Skeletal muscle satellite cell (primary cell): ENCODE results near the gene RPTOR.

ENCODE experiments used
- H3K27me3 ChIP-seq: 2 replicates; pipeline ENCODE4 v1.7.0; 2013; ENCODE audit warnings: low read length; ENCODE audit not compliant: control insufficient read depth, insufficient read depth
- H3K36me3 ChIP-seq: 2 replicates; pipeline ENCODE4 v1.7.0; 2013; ENCODE audit warnings: mild to moderate bottlenecking, control low read depth, low read length; ENCODE audit not compliant: insufficient read depth
- H3K4me1 ChIP-seq: 2 replicates; pipeline ENCODE4 v1.7.0; 2013; ENCODE audit warnings: low read length; ENCODE audit not compliant: control insufficient read depth, insufficient read depth
- H3K4me2 ChIP-seq: 2 replicates; pipeline ENCODE4 v1.7.0; 2013; ENCODE audit warnings: mild to moderate bottlenecking, low read length
- H3K4me3 ChIP-seq: 2 replicates; pipeline ENCODE4 v1.7.0; 2013; ENCODE audit warnings: low read length
- H3K9ac ChIP-seq: 2 replicates; pipeline ENCODE4 v1.7.0; 2013; ENCODE audit warnings: mild to moderate bottlenecking, low read depth, low read length, moderate library complexity
- H3K9me3 ChIP-seq: replicated peaks from 2 replicates; pipeline ENCODE4 v1.7.0; 2013; ENCODE audit warnings: mild to moderate bottlenecking, control low read depth, low read length

The RPTOR gene

DNA sequence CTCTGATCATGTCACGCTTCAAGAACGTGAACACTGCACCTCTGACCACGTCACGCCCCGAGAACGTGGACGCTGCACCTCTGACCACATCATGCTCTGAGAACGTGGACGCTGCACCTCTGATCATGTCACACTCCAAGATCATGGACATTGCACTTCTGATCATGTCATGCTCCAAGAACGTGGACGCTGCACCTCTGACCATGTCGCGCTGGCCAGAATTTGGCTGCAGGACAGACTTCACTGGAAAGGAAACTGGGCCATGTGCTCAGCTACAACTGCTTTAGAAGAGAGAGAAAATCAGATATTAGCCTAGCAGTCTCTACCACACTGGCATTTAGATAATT, 182.7 kb downstream of the RPTOR start:
- Histone ChIP-seq H3K9me3 (no peaks in the 10 kb centered on the region), H3K36me3 (no peaks in the 10 kb centered on the region), H3K4me1 (peaks cover 38% of the 10 kb centered on the region), H3K4me3 (no peak overlapping the region), H3K27me3 (no peaks in the 10 kb centered on the region), H3K4me2 (no peak overlapping the region), H3K9ac (no peak overlapping the region)

DNA sequence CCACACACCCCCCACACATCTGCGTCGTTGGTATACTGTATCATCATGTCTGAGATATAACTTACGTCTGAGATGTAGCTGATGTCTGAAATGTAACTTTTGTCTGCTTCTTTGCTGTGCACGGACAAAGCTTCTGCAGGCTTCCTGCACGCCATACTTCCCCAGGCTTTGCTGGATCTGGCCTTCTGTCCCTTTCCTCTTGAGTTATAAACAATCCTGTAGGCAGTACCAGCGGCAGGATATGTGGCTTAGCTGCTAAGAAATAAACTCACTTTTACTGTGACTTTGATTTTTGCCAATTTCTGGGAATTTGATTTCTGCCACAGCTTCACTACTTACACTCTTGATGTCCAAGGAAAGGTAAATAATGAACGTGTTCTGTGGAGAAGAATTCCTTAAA, 184.4 kb downstream of the RPTOR start:
- Histone ChIP-seq H3K27me3 (no peaks in the 10 kb centered on the region), H3K9me3 (no peaks in the 10 kb centered on the region), H3K4me2 (no peak overlapping the region), H3K4me3 (no peak overlapping the region), H3K36me3 (peaks cover 2% of the 10 kb centered on the region), H3K9ac (no peak overlapping the region), H3K4me1 (peaks cover 24% of the 10 kb centered on the region)

DNA sequence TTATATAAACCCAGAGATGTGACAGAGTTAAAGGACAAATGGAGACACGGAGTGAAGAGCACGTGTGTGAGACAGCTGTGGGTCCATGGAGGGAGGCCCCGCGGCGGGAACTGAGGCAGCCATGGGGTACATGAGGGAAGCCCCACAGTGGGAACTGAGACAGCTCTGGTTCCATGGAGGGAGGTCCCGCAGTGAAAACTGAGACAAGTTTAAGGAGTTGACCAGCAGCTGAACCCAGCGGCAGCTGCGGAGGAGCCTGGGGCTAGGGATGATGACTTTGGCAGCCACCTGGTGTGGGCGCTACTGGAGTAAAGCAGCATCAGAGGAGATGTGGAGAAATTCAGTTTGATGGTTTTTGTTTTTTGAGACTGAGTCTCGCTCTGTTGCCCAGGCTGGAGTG, 185.1 kb downstream of the RPTOR start:
- Histone ChIP-seq H3K36me3 (peaks cover 5% of the 10 kb centered on the region), H3K4me3 (no peak overlapping the region), H3K4me2 (no peak overlapping the region), H3K27me3 (no peaks in the 10 kb centered on the region), H3K4me1 (peaks cover 16% of the 10 kb centered on the region), H3K9ac (no peak overlapping the region), H3K9me3 (no peaks in the 10 kb centered on the region)

DNA sequence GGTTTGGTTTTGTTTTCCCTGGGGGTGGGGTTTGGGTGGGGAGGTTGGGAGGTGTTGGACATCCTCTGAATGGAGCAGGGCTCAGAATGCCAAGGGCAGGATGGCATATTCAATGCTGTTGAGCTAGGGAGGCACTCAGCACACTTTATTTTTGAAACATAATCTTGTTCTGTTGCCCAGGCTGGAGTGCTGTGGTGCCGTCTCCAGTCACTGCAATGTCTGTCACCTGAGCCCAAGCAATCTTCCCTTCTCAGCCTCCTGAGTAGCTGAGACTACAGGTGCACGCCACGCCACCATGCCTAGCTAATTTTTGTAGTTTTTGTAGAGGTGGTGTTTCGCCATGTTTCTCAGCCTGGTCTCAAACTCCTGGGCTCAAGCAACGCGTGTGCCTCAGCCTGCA, 186.1 kb downstream of the RPTOR start:
- Histone ChIP-seq H3K4me1 (peaks cover 6% of the 10 kb centered on the region), H3K9ac (no peak overlapping the region), H3K4me2 (no peak overlapping the region), H3K27me3 (no peaks in the 10 kb centered on the region), H3K9me3 (no peaks in the 10 kb centered on the region), H3K36me3 (peaks cover 5% of the 10 kb centered on the region), H3K4me3 (no peak overlapping the region)

DNA sequence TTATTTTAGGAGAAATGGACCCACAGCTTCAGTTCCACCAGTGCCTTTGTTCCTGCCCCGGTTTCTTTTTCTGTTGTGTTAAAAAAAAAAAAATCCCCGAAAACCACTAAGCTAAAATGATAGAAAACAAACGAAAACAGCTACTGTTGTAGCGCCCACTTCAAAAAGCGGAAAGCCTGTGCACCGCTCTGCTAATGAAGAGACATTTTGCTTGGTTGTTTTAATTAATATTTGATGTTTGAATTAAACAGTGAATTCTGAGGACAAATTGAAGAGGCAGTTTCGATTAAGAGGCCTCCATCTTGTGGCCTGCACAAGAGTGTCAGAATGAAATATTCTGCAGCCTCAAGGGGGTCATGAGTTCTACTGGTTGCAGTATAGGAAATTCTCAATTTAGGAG, 186.7 kb downstream of the RPTOR start:
- Histone ChIP-seq H3K9ac (no peak overlapping the region), H3K4me3 (no peak overlapping the region), H3K4me1 (peaks cover under 1% of the 10 kb centered on the region), H3K27me3 (no peaks in the 10 kb centered on the region), H3K4me2 (no peak overlapping the region), H3K36me3 (peaks cover 5% of the 10 kb centered on the region), H3K9me3 (no peaks in the 10 kb centered on the region)

DNA sequence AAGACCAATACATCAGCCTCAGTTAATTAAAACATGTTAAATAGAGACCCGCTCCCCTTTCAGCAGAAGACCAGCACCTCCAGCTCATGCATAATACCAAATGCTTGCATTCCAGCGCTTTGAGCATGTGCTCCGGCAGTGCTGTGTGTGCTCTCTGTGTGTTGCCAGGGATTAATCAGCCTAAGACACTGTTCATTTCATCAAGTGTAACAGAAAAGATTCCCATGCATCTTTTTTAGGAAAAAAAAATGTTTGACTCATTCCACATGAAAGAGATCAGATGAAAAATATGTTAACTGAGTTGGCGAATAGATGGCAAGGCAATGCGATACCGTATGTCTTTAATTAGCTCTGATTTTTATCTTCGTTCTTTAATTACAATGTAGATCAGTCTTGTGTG, 187.6 kb downstream of the RPTOR start:
- H3K9ac ChIP-seq, result no peak overlapping the region
- H3K4me2 ChIP-seq, result no peak overlapping the region
- H3K4me1 ChIP-seq, result no peaks in the 10 kb centered on the region
- no peaks in the 10 kb centered on the region for H3K9me3 ChIP-seq
- H3K27me3 ChIP-seq, result no peaks in the 10 kb centered on the region
- no peak overlapping the region for H3K4me3 ChIP-seq
- H3K36me3 ChIP-seq, result peaks cover 5% of the 10 kb centered on the region

DNA sequence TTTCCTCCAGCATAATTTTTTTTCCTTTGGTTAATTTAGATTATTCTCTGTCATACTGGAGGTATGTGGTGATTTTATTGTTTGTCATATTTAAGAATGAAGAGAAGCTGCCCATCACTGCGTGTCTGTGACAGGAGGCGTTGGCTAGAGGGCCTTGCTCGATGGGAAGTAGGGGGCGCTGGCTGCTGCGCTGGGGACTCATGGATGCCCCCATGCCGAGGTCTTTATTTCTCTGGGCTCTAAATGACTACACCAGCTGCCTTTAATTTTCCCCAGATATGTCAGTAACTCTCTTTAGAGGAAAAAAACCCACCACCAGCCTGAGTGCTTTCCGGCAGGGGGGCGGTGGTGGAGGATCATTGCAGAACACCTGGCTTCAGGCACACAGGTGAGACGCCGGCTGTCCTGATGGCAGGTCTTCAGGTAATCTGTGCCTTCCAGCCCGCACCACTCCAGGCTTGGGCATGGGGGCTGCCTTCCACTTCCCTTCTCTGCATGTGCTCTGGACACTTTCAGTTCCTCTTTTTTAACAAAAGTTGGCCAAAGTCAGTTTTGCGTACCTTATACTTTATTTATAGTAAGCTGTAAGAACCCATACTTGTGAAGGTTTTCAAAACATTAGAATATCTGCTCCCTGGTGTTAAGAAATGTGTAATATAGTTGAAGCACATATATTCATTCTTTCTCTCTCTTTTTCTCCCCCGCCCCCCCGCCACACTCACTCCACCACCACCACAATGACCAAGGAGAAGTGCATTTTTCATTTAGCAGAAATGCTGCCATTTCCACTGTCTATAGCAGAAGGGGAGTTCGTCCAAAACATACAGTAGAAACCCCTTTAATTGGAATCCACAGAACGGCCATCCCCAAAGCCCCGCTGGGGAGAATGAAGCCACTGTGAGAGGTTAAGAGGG, 192.7 kb downstream of the RPTOR start:
- Histone ChIP-seq H3K9ac (no peak overlapping the region), H3K9me3 (no peaks in the 10 kb centered on the region), H3K27me3 (no peaks in the 10 kb centered on the region), H3K4me3 (no peak overlapping the region), H3K4me2 (no peak overlapping the region), H3K36me3 (peaks cover 5% of the 10 kb centered on the region), H3K4me1 (no peaks in the 10 kb centered on the region)

DNA sequence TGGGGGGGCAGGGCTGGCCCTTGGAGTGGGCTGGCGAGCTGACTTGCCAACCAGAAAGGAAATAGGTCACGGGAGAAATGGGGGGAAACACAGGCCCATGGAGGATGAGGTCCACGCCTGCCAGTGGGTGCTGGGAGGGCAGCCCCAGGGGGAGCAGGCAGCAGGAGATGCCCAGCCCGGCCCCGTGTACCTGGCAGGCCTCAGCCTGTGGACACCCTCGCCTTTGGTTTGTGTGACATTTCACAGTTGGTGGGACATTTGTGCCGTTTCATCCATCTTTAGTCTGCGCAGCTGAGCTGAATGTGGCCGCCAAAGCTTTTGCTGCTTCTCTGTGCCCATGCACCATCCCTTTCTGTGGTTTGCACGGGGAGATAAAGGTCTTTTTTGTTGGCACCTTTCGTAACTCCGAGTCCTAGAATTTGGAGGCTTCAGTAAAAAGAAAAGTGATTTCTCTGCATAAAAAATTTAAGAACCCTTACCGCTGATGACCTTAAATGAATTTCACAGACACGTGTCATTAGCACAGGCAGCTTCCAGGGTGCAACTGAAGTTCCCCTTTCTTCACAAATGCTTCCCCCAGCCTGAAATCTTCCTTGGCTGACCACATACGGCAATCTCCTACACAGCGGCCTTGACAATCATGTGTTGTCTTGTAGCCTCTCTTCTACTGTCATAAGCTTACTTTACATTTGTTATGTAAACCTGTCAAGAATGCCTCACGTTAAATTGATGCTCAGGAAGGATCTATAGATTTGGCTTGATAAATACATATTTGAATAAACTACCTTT, 193.6 kb downstream of the RPTOR start:
- no peaks in the 10 kb centered on the region for H3K9me3 ChIP-seq
- peaks cover 5% of the 10 kb centered on the region for H3K36me3 ChIP-seq
- no peaks in the 10 kb centered on the region for H3K27me3 ChIP-seq
- H3K4me2 ChIP-seq, result no peak overlapping the region
- H3K4me3 ChIP-seq, result no peak overlapping the region
- no peaks in the 10 kb centered on the region for H3K4me1 ChIP-seq
- H3K9ac ChIP-seq, result no peak overlapping the region

DNA sequence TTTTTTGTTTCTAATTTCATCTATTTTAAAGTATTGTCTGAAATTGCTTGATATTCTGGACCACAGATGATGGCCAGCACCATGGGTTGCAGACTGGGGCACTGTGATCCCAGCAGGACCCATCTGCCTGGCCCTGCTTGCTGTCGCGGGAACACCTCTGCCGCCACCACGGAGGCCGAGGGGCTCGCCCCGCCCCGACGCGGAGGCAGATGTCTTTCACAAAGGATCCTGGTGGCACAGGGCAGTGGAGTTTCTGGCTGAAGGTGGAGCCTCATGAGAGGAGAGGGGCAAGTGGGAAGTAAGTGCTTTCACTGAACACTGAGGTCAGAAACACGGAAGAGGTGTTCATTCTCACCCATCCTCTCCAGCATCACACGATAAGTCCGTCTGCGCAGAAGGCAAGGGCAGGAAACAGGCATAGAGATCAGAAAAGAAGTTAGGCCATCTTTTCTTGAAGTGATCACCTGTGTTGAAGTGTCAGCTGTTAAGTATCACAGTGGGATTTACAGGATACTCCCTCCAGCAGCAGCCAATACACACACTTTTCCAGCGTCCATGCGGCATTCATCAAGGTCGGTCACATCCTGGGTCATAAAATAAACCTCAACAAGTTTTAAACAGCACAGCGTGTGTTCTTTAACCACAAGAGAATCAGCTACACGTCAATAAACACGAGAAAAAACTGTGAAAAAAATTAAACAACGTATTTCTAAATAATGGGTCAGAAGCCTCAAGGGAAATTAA, 194.5 kb downstream of the RPTOR start:
- H3K27me3 ChIP-seq, result no peaks in the 10 kb centered on the region
- peaks cover 1% of the 10 kb centered on the region for H3K36me3 ChIP-seq
- H3K4me1 ChIP-seq, result no peaks in the 10 kb centered on the region
- no peak overlapping the region for H3K4me3 ChIP-seq
- no peak overlapping the region for H3K9ac ChIP-seq
- no peak overlapping the region for H3K4me2 ChIP-seq
- no peaks in the 10 kb centered on the region for H3K9me3 ChIP-seq

DNA sequence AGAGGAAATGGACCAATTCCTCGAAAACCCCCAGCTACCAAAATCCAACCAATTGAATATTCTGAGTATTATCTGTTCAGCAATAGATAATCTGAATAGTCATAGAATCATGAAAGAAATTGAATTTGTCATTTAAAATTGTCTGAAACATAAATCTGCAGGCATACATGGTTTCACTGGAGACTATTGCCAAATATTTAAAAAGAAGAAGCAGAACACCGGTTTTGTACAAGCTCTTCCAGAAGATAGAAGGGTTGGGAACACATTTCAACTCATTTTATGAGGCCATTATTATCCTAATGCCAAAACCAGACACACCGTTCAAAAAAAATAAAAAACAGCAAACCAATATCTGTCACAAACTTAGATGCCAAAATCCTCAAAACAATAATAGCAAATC, 195.5 kb downstream of the RPTOR start:
- no peak overlapping the region for H3K4me3 ChIP-seq
- H3K9ac ChIP-seq, result no peak overlapping the region
- no peaks in the 10 kb centered on the region for H3K4me1 ChIP-seq
- H3K36me3 ChIP-seq, result no peaks in the 10 kb centered on the region
- no peaks in the 10 kb centered on the region for H3K9me3 ChIP-seq
- H3K27me3 ChIP-seq, result no peaks in the 10 kb centered on the region
- no peak overlapping the region for H3K4me2 ChIP-seq

DNA sequence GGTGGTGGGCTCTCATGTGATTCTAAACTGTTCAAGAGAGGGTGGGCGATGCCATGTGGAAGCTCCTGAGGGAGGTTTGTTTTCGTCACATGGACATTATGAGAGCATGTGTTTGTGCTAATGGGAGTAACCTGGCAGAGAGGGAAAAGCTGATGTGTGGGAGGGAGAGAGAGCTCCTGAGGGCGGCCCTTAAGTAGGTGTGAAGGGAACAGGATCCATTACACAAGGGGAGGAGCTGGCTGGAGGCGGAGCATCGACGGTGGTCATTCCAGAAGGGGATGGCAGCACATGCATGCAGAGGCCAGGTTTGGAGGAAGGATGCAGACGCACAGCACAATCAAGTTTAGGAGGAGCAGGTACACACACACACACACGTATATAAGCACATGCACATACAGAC, 197.5 kb downstream of the RPTOR start:
- no peaks in the 10 kb centered on the region for H3K9me3 ChIP-seq
- no peaks in the 10 kb centered on the region for H3K4me1 ChIP-seq
- no peaks in the 10 kb centered on the region for H3K36me3 ChIP-seq
- no peak overlapping the region for H3K4me2 ChIP-seq
- H3K9ac ChIP-seq, result no peak overlapping the region
- H3K27me3 ChIP-seq, result no peaks in the 10 kb centered on the region
- H3K4me3 ChIP-seq, result no peak overlapping the region
